Mesenchymal stem cell (in vitro differentiated cells and primary cell): ENCODE data around the gene IWS1.

Source experiments
- DNase-seq: peaks from one replicate; pipeline ENCODE4 v3.0.0-alpha.2; 2013
- H2AFZ ChIP-seq: one replicate; pipeline ENCODE4 v1.6.1; 2013; ENCODE audit warnings: low read depth, mild to moderate bottlenecking, control low read depth, inconsistent platforms, low read length, moderate library complexity
- H2AK5ac ChIP-seq: 2 replicates; pipeline ENCODE4 v1.6.1; 2013; ENCODE audit warnings: low read length, moderate library complexity, mild to moderate bottlenecking, inconsistent platforms; ENCODE audit not compliant: severe bottlenecking
- H2BK120ac ChIP-seq: one replicate; pipeline ENCODE4 v1.6.1; 2013; ENCODE audit warnings: low read depth, mild to moderate bottlenecking, inconsistent platforms, low read length, moderate library complexity
- H2BK12ac ChIP-seq, 2 experiments: one replicate each; pipeline ENCODE4 v1.6.1; 2013; ENCODE audit warnings: inconsistent platforms in 2 of 2, low read length in 2 of 2, mild to moderate bottlenecking in 2 of 2, moderate library complexity in 2 of 2, control low read depth in 1 of 2
- H2BK15ac ChIP-seq: one replicate; pipeline ENCODE4 v1.6.1; 2013; ENCODE audit warnings: mild to moderate bottlenecking, low read depth, inconsistent platforms; ENCODE audit not compliant: poor library complexity, severe bottlenecking
- H2BK5ac ChIP-seq: 2 replicates; pipeline ENCODE4 v1.6.1; 2013; ENCODE audit warnings: low read depth, mild to moderate bottlenecking, low read length, control low read depth, inconsistent platforms; ENCODE audit not compliant: poor library complexity, severe bottlenecking
- H3K14ac ChIP-seq, 2 experiments: one replicate each; pipeline ENCODE4 v1.6.1; 2013; ENCODE audit warnings: inconsistent platforms in 2 of 2, low read length in 2 of 2, control low read depth in 1 of 2, mild to moderate bottlenecking in 1 of 2, moderate library complexity in 1 of 2
- H3K18ac ChIP-seq, 2 experiments: one replicate each; pipeline ENCODE4 v1.6.1; 2013; ENCODE audit warnings: inconsistent platforms in 2 of 2, low read length in 2 of 2, control low read depth in 1 of 2, low read depth in 1 of 2, mild to moderate bottlenecking in 1 of 2
- H3K23ac ChIP-seq, 2 experiments: one replicate each; pipeline ENCODE4 v1.6.1; 2013; ENCODE audit warnings: inconsistent platforms in 2 of 2, low read length in 2 of 2, mild to moderate bottlenecking in 2 of 2, moderate library complexity in 2 of 2, control low read depth in 1 of 2
- H3K27ac ChIP-seq: 2 replicates; pipeline ENCODE4 v1.5.1; 2013; ENCODE audit warnings: mild to moderate bottlenecking, moderate library complexity, low read length, control low read depth, inconsistent platforms; ENCODE audit not compliant: poor library complexity, severe bottlenecking
- H3K27me3 ChIP-seq, 2 experiments: 2 replicates each; pipeline versions ENCODE4 v1.6.1 to v1.7.0; 2013; ENCODE audit warnings: low read length in 2 of 2, mild to moderate bottlenecking in 2 of 2, moderate library complexity in 2 of 2, control low read depth in 1 of 2, inconsistent platforms in 1 of 2; ENCODE audit not compliant: control insufficient read depth in 1 of 2, insufficient read depth in 1 of 2
- H3K36me3 ChIP-seq, 2 experiments: 2 replicates each; pipeline versions ENCODE4 v1.6.1 to v1.7.0; 2013; ENCODE audit warnings: low read length in 2 of 2, control low read depth in 1 of 2, inconsistent platforms in 1 of 2, low read depth in 1 of 2, mild to moderate bottlenecking in 1 of 2; ENCODE audit not compliant: insufficient read depth in 2 of 2, control insufficient read depth in 1 of 2
- H3K4ac ChIP-seq, 2 experiments: one replicate each; pipeline ENCODE4 v1.6.1; 2013; ENCODE audit warnings: inconsistent platforms in 2 of 2, low read length in 2 of 2, mild to moderate bottlenecking in 2 of 2, moderate library complexity in 2 of 2, control low read depth in 1 of 2, low read depth in 1 of 2
- H3K4me1 ChIP-seq: 2 replicates; pipeline ENCODE4 v1.6.1; 2013; ENCODE audit warnings: low read depth, low read length, control low read depth; ENCODE audit not compliant: control insufficient read depth, insufficient read depth
- H3K4me2 ChIP-seq: 2 replicates; pipeline ENCODE4 v1.6.1; 2013; ENCODE audit warnings: low read length, mild to moderate bottlenecking, inconsistent platforms; ENCODE audit not compliant: poor library complexity, severe bottlenecking
- H3K4me3 ChIP-seq, 2 experiments: 2 replicates each; pipeline versions ENCODE4 v1.5.1 to v1.7.0; 2013; ENCODE audit warnings: low read length in 2 of 2, mild to moderate bottlenecking in 2 of 2, control low read depth in 1 of 2, low read depth in 1 of 2; ENCODE audit not compliant: insufficient read depth in 1 of 2
- H3K79me1 ChIP-seq: replicated peaks from 2 replicates; pipeline ENCODE4 v1.6.1; 2013; ENCODE audit warnings: mild to moderate bottlenecking, control low read depth, low read length, inconsistent platforms; ENCODE audit not compliant: poor library complexity, severe bottlenecking
- H3K9ac ChIP-seq: 2 replicates; pipeline ENCODE4 v1.7.0; 2013; ENCODE audit warnings: mild to moderate bottlenecking, low read length, moderate library complexity
- H3K9me3 ChIP-seq: 2 replicates; pipeline ENCODE4 v1.7.0; 2013; ENCODE audit warnings: mild to moderate bottlenecking, low read length; ENCODE audit not compliant: control insufficient read depth
- H4K8ac ChIP-seq: one replicate; pipeline ENCODE4 v1.6.1; 2013; ENCODE audit warnings: inconsistent platforms, mild to moderate bottlenecking, low read length, moderate library complexity
- H4K91ac ChIP-seq: one replicate; pipeline ENCODE4 v1.6.1; 2013; ENCODE audit warnings: mild to moderate bottlenecking, low read length, inconsistent platforms
- WGBS: methylation state at CpG from one replicate; pipeline ENCODE4 v1.1.7; 2013; ENCODE audit warnings: mixed read lengths; 5-methylcytosine and 5-hydroxymethylcytosine counted together

Gene IWS1

GRCh38 chr2:127469051-127469450 lies 57.2 kb downstream of the IWS1 start:
- DNase-seq = no peak
- no peak overlapping the region for H3K23ac ChIP-seq
- H2AFZ ChIP-seq = no peak overlapping the region
- no peak overlapping the region for H3K4me3 ChIP-seq
- no peak overlapping the region for H2BK120ac ChIP-seq
- no peak overlapping the region for H2AK5ac ChIP-seq
- H3K27ac ChIP-seq = no peak overlapping the region
- H3K9me3 ChIP-seq = no peaks in the 10 kb centered on the region
- H4K8ac ChIP-seq = no peak overlapping the region
- no peak overlapping the region for H2BK12ac ChIP-seq
- H3K79me1 ChIP-seq = no peaks in the 10 kb centered on the region
- H3K4ac ChIP-seq = no peak overlapping the region
- no peak overlapping the region for H4K91ac ChIP-seq
- H3K14ac ChIP-seq = no peak overlapping the region
- H3K36me3 ChIP-seq = peaks cover 16 to 18% of the 10 kb centered on the region in 2 experiments
- WGBS = 98% methylated on average over 2 of the region's 8 CpGs
- no peak overlapping the region for H3K4me2 ChIP-seq
- H3K4me1 ChIP-seq = peaks cover 1% of the 10 kb centered on the region
- no peak overlapping the region for H2BK15ac ChIP-seq
- H2BK5ac ChIP-seq = no peak overlapping the region
- no peaks in the 10 kb centered on the region for H3K27me3 ChIP-seq
- no peak overlapping the region for H3K18ac ChIP-seq
- H3K9ac ChIP-seq = no peak overlapping the region

DNA sequence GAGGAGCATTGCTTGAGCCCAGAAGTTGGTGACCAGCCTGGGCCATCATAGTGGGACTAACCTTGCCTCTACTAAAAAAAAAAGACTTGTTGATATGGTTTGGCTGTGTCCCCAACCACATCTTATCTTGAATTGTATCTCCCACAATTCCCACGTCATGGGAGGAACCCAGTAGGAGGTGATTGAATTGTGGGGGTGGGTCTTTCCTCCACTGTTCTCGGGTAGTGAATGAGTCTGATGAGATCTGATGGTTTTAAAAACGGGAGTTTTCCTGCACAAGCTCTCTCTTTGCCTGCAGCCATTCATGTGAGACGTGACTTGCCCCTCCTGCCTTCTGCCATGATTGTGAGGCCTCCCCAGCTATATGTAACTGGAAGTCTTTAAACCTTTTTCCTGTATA lies 61.0 kb downstream of the IWS1 start:
- Histone ChIP-seq H3K9ac (no peak overlapping the region), H3K27ac (no peak overlapping the region), H3K18ac (no peak overlapping the region), H3K4me2 (no peak overlapping the region), H4K91ac (no peak overlapping the region), H3K9me3 (no peaks in the 10 kb centered on the region), H3K14ac (no peak overlapping the region), H2AFZ (no peak overlapping the region), H2AK5ac (no peak overlapping the region), H3K27me3 (no peaks in the 10 kb centered on the region), H2BK12ac (no peak overlapping the region), H3K4me3 (no peak overlapping the region), H3K4me1 (peaks cover 2% of the 10 kb centered on the region), H3K79me1 (no peaks in the 10 kb centered on the region), H3K36me3 (peaks cover 16 to 18% of the 10 kb centered on the region in 2 experiments), H2BK120ac (no peak overlapping the region), H3K4ac (no peak overlapping the region), H2BK5ac (no peak overlapping the region), H2BK15ac (no peak overlapping the region), H3K23ac (no peak overlapping the region), H4K8ac (no peak overlapping the region)
- 92% methylated on average over 3 of the region's 4 CpGs for WGBS
- no peak for DNase-seq

GRCh38 chr2:127464470-127465257 lies 61.6 kb downstream of the IWS1 start:
- H3K9me3 ChIP-seq = no peaks in the 10 kb centered on the region

DNA sequence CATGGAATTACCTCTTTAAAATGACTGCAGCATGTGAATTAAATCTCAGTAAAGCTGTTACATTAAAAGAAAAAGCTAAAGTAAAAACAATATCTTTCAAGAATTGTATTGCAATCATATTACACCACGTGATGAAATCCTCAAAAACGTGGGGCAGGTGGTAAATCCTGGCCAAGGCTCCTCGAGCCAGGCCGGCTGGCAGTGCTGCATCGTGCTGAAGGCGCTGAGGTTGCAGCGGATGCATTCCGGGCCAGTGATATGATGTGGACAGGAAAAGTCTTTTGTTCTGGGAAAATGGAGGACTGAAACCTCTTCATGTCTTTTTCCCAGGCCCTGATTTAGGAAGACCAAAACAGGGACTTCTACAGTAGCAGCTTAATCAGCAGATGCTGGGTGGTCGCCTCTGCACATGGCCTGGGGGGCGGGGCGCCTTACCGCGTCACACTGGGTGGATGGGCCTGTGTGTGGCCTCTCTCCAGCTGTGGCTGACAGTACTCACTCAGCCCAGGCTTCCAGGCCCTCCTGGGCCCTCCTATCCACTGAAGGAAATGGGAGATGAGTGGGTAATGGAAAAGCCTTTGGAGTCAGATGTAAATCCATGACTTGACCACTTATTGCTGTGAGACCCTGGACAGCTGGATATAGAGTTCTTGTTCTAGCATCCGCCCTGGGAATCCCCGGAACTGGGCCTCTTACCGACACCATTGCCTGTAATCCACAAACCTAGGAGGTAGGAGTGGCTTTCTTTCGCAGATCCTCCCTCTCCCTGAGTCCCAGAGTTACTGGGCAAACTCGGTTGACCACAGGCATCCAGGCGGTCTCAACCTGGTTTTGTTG lies 62.9 kb downstream of the IWS1 start:
- Histone ChIP-seq H3K9me3 (no peaks in the 10 kb centered on the region), H3K4ac (no peak overlapping the region), H3K18ac (no peak overlapping the region), H3K14ac (no peak overlapping the region), H2BK15ac (peak overlapping the region; percentile 46), H2BK12ac (peak overlapping the region in 1 of 2 experiments; percentile 5), H3K27ac (no peak overlapping the region), H2AFZ (no peak overlapping the region), H3K9ac (no peak overlapping the region), H2BK5ac (no peak overlapping the region), H3K23ac (no peak overlapping the region), H3K4me1 (peaks cover 2% of the 10 kb centered on the region), H2BK120ac (no peak overlapping the region), H4K91ac (peak overlapping the region; percentile 87), H3K27me3 (no peaks in the 10 kb centered on the region), H3K4me3 (no peak overlapping the region), H3K79me1 (no peaks in the 10 kb centered on the region), H2AK5ac (no peak overlapping the region), H3K4me2 (no peak overlapping the region), H4K8ac (peak overlapping the region; percentile 79), H3K36me3 (peaks cover 3 to 7% of the 10 kb centered on the region in 2 experiments)
- WGBS = 60% methylated on average over 17 of the region's 19 CpGs
- DNase-seq = peak; percentile 51

More at GRCh38 chr2:127464470-127465257, 61.6 kb downstream of the IWS1 start:
- no peak overlapping the region for H2BK120ac ChIP-seq
- H3K18ac ChIP-seq = no peak overlapping the region
- H3K27me3 ChIP-seq = no peaks in the 10 kb centered on the region
- no peak overlapping the region for H3K23ac ChIP-seq
- H2AK5ac ChIP-seq = no peak overlapping the region
- no peak overlapping the region for H3K9ac ChIP-seq
- no peak overlapping the region for H3K27ac ChIP-seq
- 95% methylated on average over 7 of the region's 7 CpGs for WGBS
- no peak overlapping the region for H3K4me3 ChIP-seq
- no peak overlapping the region for H2BK12ac ChIP-seq
- no peak overlapping the region for H2AFZ ChIP-seq
- peaks cover 12 to 13% of the 10 kb centered on the region in 2 experiments for H3K36me3 ChIP-seq
- no peak overlapping the region for H2BK5ac ChIP-seq
- H2BK15ac ChIP-seq = no peak overlapping the region
- no peak overlapping the region for H3K4me2 ChIP-seq
- H3K4me1 ChIP-seq = peaks cover 2% of the 10 kb centered on the region
- no peaks in the 10 kb centered on the region for H3K79me1 ChIP-seq
- no peak overlapping the region for H4K8ac ChIP-seq
- H3K14ac ChIP-seq = no peak overlapping the region
- DNase-seq = no peak
- no peak overlapping the region for H4K91ac ChIP-seq
- no peak overlapping the region for H3K4ac ChIP-seq
